ENCODE data around the gene WASL.
"Not testable (repeated sequence)": the region's sequence is repeated elsewhere in the genome, so short reads cannot be mapped to it uniquely, and the experiment has no call there.

WASL gene

DNA sequence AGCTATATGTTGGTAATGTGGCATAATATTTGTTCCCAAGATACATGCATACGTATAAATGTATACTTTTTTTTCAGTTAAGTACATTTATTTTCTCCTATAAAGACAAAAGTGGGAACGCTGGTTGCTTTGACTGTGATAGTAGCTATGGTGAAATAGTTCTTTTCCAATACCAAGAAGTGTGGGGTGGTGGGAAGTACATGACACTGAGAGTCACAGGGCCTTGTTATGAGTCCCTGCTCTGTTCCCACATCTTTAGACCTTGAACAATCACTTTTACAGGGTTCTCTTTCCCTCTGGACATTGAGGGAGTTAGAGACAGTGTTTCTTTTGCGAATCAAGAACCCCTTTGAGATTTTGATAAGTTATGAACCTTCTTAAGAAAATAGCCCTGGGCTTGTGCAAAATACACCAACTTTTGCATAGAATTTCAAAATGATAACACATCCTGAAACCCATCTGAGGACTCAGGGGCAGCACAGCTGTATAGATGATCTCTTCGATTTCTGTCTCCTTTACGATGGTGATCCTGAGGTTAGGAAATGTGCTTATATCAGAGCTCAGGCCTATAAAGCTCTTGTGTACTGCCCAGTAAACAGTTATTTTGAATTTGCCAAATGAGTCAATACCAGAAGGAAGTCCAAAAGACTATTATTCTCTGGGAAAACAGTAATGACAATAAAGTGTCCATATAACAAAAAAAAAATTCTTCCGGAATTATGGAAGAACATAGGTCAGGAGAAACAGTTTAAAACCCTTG is 92.1 kb downstream of the WASL start:
- FAIRE-seq, result no peak

- no peak for FAIRE-seq
These were observed 93.2 kb downstream of the WASL start, which contains the start of gene LMOD2 for GRCh38 chr7:123655614-123656013. Gene LMOD2 (plus strand): TSS chr7:123655866. CDS start chr7:123655964, 98 bp downstream.

- FAIRE-seq, result no peak
These were observed 95.6 kb downstream of the WASL start for GRCh38 chr7:123653162-123653561.

DNA sequence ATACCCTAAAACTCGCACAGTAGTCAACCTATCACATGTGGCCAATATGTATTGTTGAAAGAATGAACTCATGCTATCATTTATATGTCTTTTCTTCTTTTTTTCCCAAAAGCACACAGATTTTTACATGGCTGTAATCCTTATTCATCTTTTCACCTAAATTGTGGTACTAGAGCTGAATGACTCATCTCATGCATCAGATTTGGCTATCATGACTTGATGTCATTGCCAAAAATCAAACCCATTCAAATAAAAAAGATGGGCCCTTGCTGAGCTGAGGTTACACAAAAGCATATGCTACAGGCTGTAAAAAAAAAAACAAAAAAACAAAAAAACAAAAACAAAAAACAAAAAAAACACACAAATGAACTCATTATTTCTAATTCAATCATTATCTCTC is 96.4 kb downstream of the WASL start:
- no peak for FAIRE-seq

GRCh38 chr7:123650595-123650994 is 98.2 kb downstream of the WASL start:
- no peak for FAIRE-seq

GRCh38 chr7:123649964-123650363 is 98.8 kb downstream of the WASL start:
- FAIRE-seq, result no peak

- FAIRE-seq, result no peak
These were observed 101.6 kb downstream of the WASL start for GRCh38 chr7:123647106-123647730.

DNA sequence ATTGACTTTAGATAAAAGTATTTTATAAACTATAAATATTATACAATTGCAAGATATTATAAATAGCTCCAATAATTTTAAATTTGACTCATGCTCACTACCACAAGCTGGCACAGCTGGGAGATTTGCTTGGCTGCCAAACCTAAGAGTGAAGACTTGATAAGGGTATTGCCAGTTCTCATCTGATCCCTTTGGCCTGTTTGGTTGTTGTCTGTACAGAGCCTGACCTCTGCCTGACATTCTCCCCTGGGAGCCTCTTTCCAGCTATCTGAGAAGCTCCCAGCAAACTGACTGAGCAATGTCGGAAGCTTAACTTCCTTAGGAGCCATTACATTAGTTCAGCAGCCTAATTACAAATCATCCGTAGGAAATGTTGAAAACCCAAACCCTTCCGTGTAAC is 103.3 kb downstream of the WASL start:
- FAIRE-seq, result peak; percentile 93

GRCh38 chr7:123643495-123644441 is 105.0 kb downstream of the WASL start:
- peak; percentile 90 for FAIRE-seq

GRCh38 chr7:123641901-123642300 is 106.9 kb downstream of the WASL start:
- FAIRE-seq, result no peak

DNA sequence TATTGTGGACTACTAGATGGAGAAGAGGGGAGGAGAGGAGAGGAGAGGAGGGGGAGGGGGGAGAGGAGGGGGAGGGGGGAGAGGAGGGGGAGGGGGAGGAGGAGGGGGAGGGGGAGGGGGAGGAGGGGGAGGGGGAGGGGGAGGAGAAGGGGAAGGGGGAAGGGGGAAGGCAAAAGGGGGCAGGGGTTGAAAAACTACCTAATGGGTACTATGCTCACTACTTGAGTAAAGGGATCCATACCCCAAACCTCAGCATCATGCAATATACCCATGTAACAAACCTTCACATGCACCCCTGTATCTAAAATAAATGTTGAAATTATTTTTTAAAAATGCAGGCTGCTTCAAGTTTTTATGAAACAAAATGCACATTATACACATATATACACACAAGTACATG is 108.2 kb downstream of the WASL start:
- FAIRE-seq, result no peak

DNA sequence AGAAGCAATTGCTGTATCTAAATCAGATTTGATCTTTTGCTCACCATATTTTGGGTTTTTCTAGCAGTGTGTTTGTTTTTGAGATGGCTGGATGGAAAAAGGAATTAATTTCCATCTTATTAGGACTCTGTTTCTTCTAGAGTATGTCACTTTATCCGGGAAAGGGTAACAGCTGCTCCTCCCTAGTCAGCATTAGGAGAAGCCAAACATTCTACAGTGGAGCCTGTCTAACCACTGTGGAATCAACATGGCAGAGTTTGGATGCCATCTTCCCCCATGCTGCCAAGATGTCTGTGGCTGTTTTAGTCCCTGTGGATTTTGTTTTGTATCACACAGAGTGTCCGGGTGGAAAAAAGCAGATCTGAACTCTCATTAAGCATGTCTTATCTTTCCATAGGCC is 109.2 kb downstream of the WASL start:
- FAIRE-seq, result no peak

DNA sequence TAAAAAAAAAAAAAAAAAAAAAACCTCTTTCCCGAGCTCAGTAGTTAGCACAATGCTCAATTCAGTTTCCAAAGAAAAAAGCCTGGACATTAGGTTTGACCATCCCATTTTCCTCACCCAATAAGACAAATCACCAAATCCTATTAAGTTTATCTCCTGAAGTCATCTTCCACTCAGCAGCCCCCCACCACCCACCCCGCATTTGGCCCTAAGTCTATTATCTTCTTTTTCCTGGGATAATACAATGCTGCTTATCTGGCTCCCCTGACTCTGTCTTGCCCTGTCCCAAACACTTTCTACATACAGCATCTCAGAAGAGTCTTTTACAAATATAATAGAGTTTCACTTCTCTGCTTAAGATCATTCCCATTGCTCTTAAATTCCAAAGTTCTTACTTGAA is 110.9 kb downstream of the WASL start:
- FAIRE-seq, result no peak

DNA sequence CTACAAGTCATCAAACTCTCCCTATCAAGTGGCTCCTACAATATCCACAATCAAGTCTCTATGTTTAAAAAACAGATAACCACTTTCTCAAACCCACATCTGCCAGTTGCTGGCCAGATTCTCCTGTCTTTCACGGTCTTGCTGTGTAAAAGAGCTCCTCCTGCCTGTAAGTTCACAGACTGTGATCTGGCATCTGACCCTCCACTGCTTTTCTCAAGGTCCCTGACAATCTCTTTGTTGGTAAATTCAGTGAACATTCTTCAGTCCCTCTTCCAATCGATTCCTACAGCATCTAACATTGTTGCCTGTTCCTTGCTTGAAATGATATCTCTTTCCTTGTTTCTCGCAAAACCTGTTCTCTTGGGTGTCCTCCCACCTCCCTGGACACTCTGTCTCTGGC is 111.6 kb downstream of the WASL start:
- FAIRE-seq, result no peak

GRCh38 chr7:123635551-123636359 is 113.0 kb downstream of the WASL start:
- peak; percentile 94 for FAIRE-seq

DNA sequence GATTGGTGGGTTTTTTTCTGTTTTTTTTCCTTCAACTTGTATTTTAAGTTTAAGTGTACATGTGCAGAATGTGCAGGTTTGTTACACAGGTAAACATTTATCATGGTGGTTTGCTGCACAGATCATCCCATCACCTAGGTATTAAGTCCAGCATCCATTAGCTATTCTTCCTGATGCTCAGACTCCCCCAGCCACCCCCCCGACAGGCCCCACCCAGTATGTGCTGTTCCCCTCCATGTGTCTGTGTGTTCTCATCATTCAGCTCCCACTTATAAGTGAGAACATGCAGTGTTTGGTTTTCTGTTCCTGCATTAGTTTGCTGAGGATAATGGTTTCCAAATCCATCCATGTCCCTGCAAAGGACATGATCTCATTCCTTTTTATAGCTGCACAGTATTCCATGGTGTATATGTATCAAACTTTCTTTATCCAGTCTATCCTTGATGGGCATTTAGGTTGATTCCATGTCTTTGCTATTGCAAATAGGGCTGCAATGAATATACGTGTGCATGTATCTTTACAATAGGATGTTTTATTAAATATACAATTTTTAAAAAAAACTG is 114.7 kb downstream of the WASL start:
- FAIRE-seq, result not testable (repeated sequence)

DNA sequence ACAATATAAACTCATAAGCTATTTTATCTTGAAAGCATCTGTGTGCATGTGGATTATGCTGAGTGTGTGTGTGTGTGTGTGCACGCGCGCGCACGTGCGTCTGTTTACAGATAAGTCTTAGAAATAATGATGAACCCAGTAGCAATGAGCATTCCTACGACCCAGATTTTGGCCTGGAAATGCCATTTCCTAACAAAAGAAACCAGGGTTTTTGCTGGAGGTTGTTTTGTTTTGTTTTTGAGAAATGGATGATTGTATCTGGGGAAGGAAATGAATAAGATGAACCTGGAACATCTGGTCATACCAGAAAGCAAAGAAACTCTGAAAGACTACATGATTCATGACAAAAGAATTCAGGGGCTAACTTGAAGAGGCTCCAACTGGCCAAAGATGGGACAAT is 115.2 kb downstream of the WASL start:
- FAIRE-seq, result no peak

DNA sequence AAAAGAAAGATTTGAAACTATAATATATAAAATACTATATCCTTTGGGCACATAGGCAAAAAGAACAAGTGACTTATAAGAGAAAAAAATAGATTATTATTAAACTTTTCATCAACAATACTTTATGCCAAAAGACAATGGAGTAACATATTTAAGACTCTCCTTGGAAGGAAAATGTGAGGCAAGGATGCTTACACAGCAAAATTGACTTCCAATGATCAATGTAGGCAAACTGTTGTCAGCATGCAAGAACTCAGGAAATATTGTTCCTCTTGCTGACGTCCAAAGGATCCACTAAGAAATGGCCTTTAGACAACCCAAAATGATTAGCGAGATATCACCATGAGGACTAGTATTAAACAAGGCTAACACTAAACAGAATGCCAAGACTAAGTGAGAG is 116.0 kb downstream of the WASL start:
- no peak for FAIRE-seq
